Epithelial cell of prostate (primary cell): ENCODE measurements around the gene OAT.

ENCODE experiments used
- DNase-seq: peaks from one replicate; pipeline ENCODE4 v3.0.0-alpha.2; 2011; ENCODE audit warnings: low read depth, low spot score
- H3K27ac ChIP-seq: fragments of 450-650 bp; 2 replicates; pipeline ENCODE4 v1.5.1; 2017; ENCODE audit warnings: mild to moderate bottlenecking

Gene OAT

DNA sequence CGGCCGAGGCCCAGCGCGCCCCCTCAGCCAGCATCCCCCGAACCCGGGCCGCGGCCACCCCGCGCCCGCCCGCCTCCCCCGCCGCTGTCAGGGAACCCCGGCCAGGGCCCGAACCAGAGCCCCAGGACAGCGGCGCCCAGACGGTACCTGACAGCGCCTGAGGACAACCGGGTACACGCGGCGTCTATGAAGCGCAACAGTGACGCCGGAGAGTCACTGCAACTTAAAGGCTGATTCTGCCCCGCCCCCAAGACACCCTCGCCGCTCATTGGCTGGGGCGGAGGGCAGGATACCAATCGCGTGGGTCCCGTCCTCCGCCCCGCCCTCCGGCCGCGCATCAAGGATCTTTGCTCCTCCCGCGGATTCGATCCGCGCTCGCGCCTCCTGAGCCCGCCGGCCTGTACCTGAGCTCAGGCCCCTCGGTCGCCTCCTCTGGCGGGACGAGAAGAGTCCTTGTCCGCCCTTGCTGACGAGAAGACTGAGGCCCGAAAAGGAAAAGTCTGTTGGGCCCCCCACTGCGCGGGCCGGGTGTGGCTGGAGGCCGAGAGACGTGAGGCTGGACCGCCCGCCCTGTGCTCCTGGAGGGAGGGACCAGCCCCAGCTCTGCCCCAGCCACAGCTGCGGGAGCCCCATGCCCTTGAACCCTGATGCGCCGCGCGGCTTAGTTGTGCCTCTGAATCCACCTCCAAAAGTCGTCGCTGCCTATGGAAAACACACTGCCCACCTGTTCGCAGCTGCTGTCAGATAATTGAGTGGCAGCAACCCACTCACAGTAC is at the start of gene OAT:
Gene OAT, minus strand, starts transcription at position 198 of the 776 bp plus-strand sequence. CDS start 6,752 bp downstream, outside the sequence.
- peak within 1 kb of the TSS; percentile 48 for H3K27ac ChIP-seq
- peak; percentile 66 for DNase-seq

DNA sequence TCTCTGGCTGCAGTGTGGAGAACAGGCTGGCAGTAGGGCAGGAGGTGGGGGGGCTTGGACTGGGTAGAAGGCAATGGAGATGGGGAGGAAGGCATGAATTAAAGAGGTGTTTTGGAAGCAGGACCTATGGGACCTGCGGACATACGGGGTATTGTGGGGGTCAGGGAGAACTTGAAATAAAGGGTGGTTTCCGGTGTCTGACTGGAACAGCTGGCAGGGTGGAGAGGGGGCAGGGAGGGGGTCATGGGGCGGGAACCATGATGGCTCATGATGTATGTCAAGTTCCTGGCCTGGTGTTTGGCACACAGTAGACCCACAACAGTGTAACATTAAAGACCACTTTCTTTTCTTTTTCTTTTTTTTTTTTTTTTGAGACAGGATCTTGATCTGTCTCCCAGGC is 48.4 kb upstream of the OAT start:
- no peak for DNase-seq
- H3K27ac ChIP-seq, result no peak overlapping the region

DNA sequence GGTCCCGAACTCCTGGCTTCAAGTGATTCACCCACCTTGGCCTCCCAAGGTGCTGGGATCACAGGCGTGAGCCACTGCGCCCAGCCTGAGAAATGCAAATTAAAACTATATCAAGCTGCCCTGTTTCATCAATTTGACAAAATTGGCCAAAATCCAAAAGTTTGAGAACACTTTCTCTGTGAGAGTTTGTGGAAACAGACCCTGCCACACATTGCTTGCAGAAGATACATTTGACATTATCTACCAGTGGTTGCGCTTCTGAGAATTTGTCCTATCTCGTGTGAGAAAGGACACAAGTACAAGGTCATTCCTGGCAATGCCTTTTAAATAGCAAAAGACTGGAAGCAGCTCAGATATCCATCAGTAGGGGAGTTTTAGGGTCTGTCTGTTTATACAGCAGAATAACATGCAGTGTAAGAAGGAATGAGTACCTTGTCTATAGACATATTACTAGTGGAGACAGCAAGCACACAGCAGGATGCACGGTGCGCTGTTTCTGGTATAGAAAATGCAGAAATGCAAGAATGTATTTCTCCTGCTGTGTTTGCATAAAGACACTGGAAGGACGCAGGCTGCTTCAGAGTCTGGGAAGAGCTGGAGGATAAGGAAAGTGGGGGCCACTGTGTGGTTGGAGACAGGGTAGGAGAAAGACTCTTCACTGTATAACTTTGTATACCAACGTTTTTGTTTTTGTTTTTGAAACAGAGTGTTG is 47.2 kb upstream of the OAT start:
- no peak overlapping the region for H3K27ac ChIP-seq
- no peak for DNase-seq

DNA sequence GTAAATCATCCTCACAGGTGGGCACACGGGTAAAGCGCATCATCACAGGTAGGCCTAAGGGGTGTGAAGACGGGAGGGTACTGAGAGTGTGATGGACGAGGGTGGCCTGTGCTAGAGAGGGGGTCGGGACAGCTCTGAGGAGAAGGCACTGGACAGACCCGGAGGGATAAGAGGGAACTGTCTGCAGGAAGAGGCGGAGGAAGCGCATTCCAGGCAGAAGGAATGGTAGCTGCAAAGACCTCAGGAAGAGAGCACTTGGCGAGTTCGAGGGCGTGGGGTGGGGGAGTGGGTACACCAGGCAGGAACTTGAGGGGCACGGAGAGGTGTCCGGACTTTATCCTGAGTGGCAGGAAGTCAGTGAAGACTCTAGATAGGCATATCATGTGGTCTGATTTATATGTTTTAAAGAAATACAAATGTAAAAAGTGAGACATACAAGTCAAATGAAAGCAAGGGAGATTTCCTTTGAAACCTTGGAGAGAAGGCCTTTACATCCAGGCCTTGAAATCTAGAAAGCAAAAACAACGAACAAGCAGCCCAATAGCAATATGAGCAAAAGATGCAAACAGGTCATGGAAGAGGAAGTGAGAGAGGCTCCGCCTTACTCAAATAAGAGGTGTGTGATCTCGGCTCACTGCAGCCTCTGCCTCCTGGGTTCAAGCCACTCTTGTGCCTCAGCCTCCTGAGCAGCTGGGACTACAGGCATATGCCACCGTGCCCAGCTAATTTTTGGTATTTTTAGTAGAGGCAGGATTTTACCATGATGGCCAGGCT is 46.5 kb upstream of the OAT start:
- no peak for DNase-seq
- no peak overlapping the region for H3K27ac ChIP-seq

DNA sequence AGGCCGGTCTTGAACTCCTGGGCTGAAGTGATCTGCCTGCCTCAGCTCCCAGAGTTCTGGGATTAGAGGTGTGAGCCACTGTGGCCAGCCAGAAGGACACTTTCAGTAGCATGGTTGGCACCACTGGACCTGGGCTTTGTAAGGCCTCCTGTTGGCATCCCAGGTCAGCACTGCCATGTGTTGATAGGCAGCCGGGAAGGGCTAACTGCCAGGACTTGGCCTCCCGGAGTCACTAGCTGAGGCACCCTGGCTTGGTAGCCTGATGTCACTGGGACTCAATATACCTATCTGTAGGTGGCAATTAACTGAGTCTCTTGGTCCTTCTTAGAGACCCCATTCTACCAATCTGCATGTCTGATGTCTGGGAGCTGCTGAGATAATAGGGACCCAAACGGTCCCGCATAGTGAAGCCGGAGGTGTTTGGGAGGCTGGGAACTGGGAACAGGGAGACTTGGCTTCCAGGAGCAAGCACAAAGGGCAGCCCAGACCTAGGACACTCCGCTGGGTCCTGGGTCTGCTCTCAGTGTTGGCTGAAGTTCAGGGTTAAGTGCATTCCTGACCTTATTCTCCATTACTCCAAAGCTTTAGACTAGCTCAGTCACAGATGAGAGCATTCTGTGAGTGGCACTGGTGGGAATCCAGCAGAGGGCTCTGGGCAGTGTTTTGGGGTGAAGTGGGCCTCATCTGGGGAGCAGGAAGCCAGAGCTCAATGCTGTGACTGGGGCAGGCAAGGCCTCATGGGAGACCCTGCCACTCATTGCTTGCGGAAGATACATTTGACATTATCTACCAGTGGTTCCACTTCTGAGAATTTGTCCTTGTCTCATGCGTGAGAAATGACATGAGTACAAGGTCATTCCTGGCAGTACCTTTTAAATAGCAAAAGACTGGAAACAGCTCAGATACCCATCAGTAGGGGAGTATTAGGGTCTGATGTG is 45.6 kb upstream of the OAT start:
- H3K27ac ChIP-seq, result no peak overlapping the region
- DNase-seq, result no peak

DNA sequence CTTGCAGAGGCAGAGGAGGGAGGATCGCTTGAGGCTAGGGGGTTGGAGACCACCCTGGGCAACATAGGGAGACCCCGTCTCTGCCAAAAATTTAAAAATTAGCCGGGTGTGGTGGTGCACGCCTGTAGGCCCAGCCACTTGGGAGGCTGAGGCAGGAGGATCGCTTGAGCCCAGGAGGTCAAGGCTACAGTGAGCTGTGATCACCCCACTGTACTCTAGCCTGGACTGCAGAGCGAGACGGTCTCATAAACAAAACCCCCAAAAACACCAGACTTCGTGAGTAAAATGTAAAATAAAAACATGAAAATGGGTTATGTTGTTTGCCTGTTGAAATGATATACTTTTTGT is 43.6 kb upstream of the OAT start:
- H3K27ac ChIP-seq, result no peak overlapping the region

DNA sequence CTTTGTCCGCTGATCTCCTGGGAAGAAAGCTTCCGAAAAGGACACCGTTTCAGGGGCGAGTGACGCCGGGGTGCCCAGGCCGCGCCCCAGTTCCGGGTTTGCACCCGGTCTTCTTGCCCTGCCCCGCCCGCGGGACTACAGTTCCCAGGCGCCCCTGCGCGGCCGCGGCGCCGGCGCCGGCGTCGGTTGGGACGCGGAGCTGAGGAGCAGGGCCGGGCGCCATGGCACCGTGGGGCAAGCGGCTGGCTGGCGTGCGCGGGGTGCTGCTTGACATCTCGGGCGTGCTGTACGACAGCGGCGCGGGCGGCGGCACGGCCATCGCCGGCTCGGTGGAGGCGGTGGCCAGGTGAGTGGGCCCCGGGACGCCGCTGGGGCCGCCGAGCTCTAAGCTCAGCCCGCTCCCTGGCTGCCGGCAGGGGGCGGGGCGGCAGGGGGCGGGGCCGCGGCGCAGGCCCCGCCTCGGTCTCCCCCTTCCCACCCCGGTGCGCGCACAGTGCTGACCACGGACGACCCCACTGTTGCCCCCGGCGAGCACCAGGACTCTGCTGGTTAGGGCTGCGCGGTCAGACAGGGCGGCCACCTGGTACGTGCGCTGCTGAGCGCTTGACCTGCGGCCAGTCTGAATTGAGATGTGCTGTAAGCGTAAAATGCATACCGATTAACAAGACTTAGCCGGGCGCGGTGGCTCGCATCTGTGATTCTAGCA is 43.1 kb upstream of the OAT start, which contains the start of gene LHPP:
Gene LHPP, plus strand, starts transcription at position 182 of the 706 bp plus-strand sequence. Its CDS starts 40 bp downstream, at position 222.
- H3K27ac ChIP-seq, result peak within 1 kb of the TSS; percentile 55
- peak; percentile 24 for DNase-seq

More for the DNA sequence above, 43.6 kb upstream of the OAT start:
- DNase-seq, result no peak

DNA sequence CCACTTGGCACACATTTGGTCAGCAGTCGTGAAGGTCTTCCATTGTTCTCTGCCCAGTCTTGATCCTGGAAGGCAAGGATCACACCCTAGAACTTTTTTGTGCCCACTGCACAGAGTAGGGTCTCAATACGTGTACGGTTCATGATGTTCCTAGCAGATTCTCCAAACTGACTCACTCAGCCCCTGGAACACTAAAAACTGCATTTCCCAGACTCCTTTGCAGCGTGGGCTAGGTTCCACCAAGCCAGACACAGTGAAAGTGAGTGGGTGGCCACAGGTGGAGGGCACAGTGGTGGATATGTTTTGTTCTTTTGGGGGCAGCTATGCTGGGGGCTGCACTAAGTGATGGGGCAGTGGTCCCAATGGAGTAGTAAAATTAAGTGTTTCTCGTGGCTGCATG is 41.4 kb upstream of the OAT start:
- no peak overlapping the region for H3K27ac ChIP-seq
- no peak for DNase-seq

DNA sequence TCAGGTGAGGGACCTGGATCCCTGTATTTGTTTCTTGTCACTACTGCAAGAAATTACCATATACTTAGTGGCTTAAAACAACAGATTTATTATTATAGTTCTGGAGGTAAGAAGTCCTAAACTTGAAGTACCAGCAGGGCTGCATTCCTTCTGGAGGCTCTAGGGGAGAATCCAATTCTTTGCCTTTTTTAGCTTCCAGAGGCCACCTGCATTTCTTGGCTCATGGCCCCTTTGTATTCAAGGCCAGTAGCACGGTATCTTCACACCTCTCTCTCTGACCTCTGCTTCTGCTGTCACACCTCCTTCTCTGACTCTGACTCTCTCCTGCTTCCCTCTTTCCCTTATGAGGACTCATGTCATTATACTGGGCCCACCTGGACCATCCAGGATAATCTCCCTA is 40.7 kb upstream of the OAT start:
- DNase-seq, result no peak
- no peak overlapping the region for H3K27ac ChIP-seq

DNA sequence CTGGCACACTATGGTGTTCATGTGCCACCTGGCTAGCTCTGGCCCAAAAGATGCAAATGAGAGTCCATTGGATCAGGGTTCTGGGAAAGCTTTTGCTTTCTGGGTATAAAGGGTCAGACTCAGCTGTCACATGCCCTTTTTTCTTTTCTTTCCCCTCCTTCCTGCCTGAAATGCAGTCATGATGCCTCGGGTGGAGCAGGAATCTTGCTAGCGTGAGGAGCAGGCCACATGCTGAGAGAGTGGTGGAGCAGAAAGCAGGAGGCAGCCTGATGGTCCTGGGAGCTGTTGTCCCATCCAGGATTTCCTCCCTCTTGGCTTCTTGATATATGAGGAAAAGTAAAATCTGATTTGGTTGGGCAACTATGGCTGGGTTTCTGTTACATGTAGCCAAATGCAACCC is 40.2 kb upstream of the OAT start:
- no peak overlapping the region for H3K27ac ChIP-seq

DNA sequence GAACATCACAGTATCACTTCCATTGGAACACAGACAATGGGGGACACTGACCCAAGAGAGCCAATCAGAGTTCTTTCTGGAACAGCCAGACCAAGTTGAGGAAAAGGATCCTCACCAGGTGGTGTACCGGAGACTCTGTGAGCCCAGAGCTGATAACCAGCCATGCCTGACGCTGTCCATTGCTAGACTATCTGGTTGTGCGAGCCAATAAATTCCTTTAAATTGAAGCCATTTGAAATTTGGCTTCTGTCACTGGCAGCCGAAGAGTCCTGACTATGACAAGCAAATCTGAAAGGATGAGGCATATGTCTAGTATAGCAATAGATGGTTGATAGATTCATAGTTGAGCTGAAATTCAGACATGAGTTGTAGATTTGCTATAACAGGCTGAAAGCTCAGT is 39.8 kb upstream of the OAT start:
- no peak overlapping the region for H3K27ac ChIP-seq
- no peak for DNase-seq

More for the DNA sequence above, 40.2 kb upstream of the OAT start:
- no peak for DNase-seq

DNA sequence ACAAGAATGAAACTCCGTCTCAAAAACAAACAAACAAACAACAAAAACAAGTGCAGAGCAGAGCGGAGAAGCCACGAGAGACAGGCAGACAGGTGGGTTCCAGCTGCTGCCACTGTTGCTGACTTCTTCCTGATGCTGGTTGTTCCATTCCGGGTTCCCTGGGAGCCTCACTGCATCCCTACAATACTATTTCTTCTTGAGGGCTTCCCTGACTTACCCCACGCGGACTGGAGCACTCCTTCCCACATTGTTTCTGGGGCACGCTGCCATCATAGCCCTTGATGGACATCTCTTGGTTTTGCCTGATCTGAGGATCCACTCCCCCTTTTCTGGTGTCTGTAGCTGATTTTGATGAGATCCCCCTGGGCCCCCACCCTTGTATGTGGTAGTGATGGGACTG is 36.7 kb upstream of the OAT start:
- no peak overlapping the region for H3K27ac ChIP-seq
- DNase-seq, result no peak

DNA sequence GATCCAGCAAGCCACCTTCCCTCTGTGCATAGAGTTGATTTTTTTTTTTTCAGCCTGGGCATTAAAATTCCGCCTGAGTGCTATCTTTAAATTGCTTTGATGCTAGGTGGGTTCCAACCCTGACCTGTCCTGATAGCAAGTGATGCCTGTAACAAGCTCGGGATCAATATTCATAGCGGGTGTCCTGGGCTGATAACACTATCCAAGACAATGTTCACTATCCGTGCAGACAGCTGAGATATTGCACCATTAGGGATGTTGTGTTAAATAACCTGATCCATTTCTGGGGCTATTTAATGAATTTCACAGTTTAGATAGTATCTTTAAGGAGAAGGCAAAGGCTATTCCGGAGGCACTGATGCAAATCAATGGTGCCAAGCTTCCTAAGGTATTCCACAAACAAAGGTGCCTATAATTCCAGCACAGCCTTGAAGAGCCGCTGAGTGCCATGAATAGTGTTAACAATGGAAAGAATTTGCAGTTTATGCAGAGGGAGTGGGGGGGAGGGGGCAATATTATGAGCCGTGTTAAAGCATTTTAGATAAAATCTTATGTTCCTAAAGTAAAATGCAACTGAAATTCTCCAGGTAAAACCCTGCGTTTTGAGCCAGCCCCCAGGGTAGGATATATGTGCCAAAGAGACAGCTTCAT is 35.4 kb upstream of the OAT start:
- no peak for DNase-seq
- no peak overlapping the region for H3K27ac ChIP-seq

DNA sequence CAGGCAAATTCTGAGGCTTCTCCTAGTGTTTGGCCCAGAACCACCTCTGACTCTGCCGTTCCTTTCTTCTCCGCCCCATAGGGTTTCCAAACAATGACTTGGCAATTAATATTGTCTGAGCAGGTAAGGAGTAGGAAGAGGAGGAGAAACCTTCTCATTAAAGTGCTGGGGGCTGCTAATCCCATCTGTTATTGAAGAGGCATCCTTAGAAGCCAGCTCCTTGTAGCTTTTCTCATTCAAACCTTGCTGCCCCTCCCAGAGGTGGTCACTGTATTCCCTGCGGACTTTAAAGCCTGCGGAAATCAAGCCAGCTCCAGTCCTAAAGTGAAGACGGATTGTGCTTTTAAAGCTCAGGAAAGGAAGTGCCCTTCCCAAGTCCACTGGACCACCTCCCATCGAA is 32.6 kb upstream of the OAT start:
- DNase-seq, result no peak
- H3K27ac ChIP-seq, result no peak overlapping the region

DNA sequence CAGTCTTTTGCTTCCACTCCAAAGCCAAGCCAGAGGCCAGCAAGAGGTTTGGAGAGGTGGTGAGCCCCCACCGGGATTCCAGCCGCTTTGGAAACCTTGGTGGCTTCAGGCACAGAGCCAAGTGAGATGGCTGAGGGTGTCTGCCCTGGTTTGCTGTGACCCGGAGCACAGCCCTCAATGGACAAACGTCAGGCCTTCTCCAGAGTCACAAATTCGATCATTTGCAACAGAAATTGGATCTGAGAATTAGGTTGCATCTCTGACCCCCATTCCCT is 32.0 kb upstream of the OAT start:
- DNase-seq, result no peak
- no peak overlapping the region for H3K27ac ChIP-seq

DNA sequence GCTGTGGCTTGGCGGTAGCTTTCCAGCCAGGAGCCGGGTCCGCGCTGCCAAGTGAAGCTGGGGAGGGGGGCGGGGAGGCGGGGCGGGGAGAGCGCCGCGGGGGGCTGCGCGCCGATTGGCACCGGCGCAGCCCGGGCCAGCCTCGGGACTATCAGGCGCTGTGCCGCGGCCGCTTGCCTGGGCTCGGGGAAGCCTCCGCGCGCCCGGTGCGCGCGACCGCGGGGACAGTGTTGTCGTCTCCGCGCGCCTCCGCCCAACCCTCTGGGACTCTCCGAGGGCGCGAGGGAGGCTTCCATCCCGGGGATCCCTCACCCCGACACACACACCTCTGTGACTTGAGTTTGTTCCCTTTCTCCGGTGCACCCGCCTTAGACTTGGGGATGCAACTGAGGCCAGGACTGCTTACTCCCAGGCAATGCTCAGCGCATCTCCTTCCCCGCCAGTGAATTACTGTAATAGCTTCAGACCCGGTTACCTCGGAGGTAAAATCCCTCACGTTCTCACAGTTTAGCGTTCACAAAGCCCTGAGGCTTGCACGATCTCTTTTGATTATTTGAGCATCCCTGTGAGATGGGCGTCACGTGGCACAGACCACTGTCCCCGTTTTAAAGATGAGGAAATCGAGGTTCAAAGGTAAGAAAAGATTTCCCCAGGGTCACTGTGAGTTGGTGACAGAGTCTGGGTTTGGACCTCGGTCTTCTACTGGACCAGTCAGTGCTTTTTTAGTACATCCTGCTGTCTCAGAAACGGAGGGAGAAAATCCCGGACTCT is 31.5 kb upstream of the OAT start, which contains the start of gene NKX1-2:
Gene NKX1-2, minus strand, starts transcription at position 24 of the 771 bp plus-strand sequence. CDS start 92 bp downstream, outside the sequence.
- DNase-seq, result no peak
- H3K27ac ChIP-seq, result no peak within 1 kb of the TSS

DNA sequence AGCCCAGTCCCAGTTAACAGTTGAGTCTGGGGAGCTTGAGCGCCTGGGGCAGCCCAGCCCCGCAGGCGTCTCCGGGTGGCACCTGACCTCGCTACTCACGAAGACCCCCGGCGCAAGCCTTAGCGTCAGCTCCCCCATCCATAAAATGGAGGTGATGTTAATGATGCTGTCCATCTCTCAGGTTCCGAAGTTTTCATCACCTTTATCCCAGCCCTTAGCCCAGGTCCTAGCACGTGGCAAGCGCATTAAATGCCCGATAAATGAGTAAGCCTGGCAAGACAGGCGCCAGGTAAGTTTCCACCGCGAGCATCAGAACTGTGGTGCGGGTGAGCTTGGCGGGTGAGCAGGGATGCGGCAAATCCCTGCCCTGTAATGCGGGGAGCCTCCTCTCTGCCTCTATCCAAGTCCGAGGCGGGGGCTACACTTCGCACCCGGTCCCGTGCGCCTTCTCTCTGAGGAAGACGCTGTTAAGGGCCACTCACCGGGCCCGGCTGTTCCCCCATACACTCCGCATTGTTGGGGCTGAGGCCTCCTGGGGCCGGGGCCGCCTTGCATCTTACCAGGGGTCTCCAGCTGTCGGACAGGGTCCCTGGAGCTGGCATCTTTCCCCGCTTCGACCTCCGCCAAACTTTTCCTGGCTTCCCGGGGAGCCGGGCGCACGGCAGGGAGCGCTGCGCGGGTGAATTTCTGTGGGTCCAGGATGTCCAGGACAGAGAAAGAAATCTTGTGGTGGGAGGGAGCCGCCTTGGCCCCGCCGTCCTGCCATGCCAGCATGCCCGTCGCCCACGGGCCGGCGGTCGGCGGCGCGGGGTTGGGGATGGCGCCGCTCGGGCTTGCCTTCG is 30.7 kb upstream of the OAT start:
- peak; percentile 6 for DNase-seq
- H3K27ac ChIP-seq, result no peak overlapping the region
